GM10266 (cell line): ENCODE data around the gene MYBPC1.
"Not testable (repeated sequence)": the region's sequence is repeated elsewhere in the genome, so short reads cannot be mapped to it uniquely, and the experiment has no call there.

Experiments used
- DNase-seq: peaks from one replicate; pipeline ENCODE4 v3.0.0; 2012; ENCODE audit errors: extremely low spot score
- TF ChIP-seq, protein P1 (sequence below): IDR thresholded peaks from 2 replicates; pipeline ENCODE4 v1.5.1; 2012; ENCODE audit warnings: mild to moderate bottlenecking, low read depth; ENCODE audit not compliant: control insufficient read depth, insufficient read depth; ENCODE audit errors: missing control alignments

Gene MYBPC1

DNA sequence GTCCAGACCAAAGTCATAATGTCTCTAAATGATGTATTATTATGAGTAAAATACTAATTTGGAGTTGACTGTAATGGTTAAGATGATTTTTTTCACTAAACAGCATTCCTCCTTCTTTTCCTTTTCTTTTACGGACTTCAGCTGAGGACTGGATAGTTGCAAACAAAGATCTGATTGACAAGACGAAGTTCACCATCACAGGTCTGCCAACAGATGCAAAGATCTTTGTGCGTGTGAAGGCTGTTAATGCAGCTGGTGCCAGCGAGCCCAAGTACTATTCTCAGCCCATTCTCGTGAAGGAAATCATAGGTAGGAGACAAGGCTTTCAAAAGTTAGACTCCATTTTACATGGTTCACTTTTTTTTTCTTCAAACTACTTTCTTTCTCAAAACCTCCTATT lies 72.8 kb downstream of the MYBPC1 start:
- DNase-seq: no peak
- TF ChIP-seq, protein P1, sequence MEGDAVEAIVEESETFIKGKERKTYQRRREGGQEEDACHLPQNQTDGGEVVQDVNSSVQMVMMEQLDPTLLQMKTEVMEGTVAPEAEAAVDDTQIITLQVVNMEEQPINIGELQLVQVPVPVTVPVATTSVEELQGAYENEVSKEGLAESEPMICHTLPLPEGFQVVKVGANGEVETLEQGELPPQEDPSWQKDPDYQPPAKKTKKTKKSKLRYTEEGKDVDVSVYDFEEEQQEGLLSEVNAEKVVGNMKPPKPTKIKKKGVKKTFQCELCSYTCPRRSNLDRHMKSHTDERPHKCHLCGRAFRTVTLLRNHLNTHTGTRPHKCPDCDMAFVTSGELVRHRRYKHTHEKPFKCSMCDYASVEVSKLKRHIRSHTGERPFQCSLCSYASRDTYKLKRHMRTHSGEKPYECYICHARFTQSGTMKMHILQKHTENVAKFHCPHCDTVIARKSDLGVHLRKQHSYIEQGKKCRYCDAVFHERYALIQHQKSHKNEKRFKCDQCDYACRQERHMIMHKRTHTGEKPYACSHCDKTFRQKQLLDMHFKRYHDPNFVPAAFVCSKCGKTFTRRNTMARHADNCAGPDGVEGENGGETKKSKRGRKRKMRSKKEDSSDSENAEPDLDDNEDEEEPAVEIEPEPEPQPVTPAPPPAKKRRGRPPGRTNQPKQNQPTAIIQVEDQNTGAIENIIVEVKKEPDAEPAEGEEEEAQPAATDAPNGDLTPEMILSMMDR: no peak

DNA sequence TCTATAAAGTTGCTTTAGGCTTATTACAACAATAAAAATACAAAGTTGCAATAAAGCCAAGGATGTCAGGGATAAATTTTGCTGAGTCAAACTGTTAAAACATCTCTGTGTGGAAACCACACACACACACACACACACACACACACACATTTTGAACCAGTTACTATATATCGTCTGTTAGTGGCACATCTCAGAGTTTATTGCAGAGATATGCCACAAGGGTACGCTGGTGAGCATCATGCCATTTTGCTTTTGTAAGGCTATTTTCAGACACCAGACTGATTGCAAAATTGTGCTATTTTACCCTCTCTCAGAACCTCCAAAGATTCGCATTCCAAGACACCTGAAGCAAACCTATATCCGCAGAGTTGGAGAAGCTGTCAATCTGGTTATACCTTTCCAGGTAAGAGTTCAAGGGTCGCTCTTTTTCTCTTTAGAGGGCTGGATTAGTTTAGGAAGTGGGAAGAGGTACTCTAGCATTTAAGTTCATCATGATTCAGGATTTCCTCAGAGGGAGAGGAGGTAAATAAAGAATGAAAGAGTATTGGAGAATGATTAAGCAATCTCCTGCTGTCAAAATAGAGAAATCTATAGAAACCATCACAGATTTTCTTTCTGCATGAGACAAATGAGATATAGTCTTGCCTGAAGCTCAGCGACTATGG lies 75.4 kb downstream of the MYBPC1 start:
- TF ChIP-seq, protein P1: peak; percentile 60
- peak; percentile 25 for DNase-seq

DNA sequence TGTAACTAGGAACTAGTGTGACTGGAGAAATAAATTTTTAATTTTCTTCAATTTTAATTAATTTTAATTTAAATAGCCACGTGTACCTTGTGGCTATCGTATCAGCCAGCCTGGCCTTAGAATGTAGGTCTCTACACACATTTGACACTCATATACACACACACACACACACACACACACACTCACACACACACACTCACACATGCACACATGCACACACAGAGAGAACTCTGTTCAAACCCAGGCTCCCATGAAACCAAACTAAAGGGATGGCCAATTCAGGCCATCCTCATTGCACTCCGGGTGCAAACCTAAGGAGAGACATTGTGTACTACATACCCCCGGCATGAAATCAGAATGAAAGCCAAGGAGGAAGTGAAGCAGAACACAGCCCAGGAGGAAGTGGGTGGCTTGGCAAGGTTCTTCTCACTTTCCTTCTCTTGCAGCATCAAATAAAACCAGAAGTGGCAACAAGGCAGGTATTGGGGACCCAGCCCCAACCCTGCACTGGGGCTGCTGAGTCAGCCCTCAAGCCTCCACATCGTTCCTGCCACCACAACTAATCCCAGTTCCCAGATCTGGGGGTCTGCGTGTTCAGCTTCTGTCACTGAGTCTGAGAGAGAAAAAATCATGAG lies 76.5 kb downstream of the MYBPC1 start:
- TF ChIP-seq, protein P1: no peak
- no peak for DNase-seq

DNA sequence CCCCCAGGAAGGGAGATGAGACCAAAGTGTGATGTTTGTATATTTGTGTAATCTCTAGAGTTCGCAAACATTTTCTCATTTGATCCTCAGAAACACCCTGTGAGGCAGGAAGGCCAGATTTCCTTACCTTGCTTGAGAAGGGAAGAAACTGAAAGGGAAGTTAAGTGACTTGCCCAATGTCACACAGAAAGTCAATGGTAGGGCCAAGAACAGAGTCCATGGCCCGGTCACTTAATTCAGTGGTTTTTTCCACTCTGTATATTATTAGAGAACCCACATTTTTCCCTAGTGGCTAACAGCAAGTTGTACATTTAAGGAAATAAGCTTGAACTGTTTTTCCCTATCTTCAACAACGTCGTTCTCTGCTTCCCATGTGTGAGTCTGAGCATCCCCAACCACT lies 77.1 kb downstream of the MYBPC1 start:
- DNase-seq: no peak
- TF ChIP-seq, protein P1: no peak

DNA sequence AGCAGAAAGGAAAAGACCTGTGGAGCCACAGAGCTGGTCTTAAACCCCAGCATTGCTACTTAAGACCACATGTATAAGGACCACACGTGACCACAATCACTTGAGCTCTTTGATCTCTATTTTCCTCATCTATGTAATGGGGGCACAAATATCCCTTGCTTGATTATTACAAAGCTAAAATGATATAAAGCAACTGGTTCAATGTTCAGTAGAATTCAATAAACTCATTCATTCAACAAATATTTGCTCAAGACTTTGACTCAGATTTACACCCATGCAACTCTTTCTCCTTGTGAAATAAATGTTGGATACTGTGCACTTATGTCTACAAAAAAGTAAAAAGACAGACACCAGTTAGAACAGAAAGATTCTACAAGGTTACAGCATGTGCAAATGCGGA lies 80.8 kb downstream of the MYBPC1 start:
- DNase-seq: no peak
- TF ChIP-seq, protein P1: no peak

DNA sequence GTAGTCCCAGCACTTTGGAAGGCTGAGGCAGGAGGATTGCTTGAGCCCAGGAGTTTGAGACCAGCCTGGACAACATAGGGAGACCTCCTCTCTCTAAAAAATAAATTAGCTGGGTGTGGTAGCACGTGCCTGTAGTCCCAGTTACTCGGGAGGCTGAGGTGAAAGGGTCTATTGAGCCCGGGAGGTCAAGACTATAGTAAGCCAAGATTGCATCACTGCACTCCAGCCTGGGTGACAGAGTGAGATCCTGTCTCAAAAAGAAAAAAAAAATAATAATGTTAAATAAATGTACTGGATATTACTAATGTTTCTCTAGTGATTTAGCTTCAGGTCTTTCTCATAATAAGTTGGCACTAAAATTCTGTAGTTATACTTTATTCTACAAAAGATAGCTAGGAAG lies 81.7 kb downstream of the MYBPC1 start:
- DNase-seq: not testable (repeated sequence)

DNA sequence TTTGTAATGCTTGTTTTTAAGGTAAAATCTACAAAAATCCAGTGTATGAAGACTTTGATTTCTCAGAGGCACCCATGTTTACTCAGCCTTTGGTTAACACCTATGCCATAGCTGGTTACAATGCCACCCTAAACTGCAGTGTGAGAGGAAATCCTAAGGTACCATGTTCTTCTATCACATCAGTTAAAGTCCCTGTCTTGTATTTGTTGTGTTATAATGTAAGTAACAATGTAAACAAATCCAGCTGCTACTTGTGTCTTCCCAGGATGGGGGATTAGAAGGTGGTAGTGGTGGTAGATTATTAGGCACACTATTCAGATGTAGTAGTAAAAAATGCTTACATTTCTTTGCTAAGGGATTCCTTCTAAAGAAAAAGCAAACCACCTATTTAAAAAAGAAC lies 83.3 kb downstream of the MYBPC1 start:
- DNase-seq: no peak
- TF ChIP-seq, protein P1: no peak

DNA sequence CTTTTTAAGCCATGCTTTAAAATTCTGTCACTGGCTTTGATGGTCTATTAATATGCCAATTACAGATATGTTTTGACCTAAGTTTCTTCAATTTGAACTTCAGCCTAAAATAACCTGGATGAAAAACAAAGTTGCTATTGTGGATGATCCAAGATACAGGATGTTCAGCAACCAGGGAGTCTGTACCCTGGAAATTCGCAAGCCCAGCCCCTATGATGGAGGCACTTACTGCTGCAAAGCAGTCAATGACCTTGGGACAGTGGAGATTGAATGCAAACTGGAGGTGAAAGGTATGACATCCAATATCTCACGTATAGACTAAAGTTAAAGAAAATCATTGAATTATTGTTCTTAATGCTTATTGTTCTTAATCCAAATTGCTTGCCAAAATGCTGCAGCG lies 85.5 kb downstream of the MYBPC1 start:
- DNase-seq: no peak
- TF ChIP-seq, protein P1: no peak
